PC-3 (cell line): Measurements from ENCODE around the gene ZNF646.

Experiments used
- EZH2 ChIP-seq: fragments of 300-600 bp; sonication (generic); IDR thresholded peaks from one replicate; pipeline ENCODE4 v1.6.1; 2017; ENCODE audit warnings: antibody characterized with exemption, mild to moderate bottlenecking, low read length; ENCODE audit not compliant: unreplicated experiment
- EZH2phosphoT487 ChIP-seq: fragments of 300-600 bp; sonication (generic); IDR thresholded peaks from 2 replicates; pipeline ENCODE4 v1.6.1; 2018; ENCODE audit warnings: mild to moderate bottlenecking, antibody characterized with exemption, low read length, borderline replicate concordance
- TF ChIP-seq, protein P1 (sequence below): fragments of 300-600 bp; sonication (generic); conservative IDR thresholded peaks from 2 replicates; pipeline ENCODE4 v1.5.1; 2017; ENCODE audit warnings: antibody characterized with exemption, low read depth, mild to moderate bottlenecking, low read length

DNA sequence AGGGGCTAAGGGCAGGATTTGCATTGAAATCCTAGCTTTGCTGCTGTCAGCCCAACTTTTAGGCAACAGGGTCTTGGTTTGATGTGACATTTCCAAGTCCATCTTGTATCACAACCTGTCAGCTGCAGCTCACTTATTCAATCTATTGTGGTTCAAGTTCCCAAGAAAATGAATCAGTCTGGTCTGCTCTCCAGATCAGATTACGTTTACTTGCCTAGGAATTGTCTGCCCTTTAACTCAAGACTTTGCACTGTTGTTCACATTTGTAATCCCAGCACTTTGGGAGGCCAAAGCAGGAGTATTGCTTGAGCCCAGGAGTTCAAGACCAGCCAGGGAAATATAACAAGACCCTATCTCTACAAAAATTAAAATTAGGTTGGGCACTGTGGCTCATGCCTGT, 30.9 kb upstream of the ZNF646 start:
- TF ChIP-seq, protein P1, sequence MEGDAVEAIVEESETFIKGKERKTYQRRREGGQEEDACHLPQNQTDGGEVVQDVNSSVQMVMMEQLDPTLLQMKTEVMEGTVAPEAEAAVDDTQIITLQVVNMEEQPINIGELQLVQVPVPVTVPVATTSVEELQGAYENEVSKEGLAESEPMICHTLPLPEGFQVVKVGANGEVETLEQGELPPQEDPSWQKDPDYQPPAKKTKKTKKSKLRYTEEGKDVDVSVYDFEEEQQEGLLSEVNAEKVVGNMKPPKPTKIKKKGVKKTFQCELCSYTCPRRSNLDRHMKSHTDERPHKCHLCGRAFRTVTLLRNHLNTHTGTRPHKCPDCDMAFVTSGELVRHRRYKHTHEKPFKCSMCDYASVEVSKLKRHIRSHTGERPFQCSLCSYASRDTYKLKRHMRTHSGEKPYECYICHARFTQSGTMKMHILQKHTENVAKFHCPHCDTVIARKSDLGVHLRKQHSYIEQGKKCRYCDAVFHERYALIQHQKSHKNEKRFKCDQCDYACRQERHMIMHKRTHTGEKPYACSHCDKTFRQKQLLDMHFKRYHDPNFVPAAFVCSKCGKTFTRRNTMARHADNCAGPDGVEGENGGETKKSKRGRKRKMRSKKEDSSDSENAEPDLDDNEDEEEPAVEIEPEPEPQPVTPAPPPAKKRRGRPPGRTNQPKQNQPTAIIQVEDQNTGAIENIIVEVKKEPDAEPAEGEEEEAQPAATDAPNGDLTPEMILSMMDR: no peak
- TF ChIP-seq EZH2: no peak
- no peak for TF ChIP-seq EZH2phosphoT487
